ENCODE results near the gene TACC3.
A peak's percentile ranks its signal among the peaks of the same experiment; 100 is the strongest.

Gene TACC3

GRCh38 chr4:1711571-1712215, 9.6 kb upstream of the TACC3 start:
- Histone ChIP-seq H3K9me3 (replicated peaks; ENCODE audit: insufficient read depth, low read length) (no peaks in the 10 kb centered on the region), H3K4me3 (ENCODE audit: low read length) (peak overlapping the region; percentile 95), H3K79me2 (ENCODE audit: low read length) (peaks cover 90% of the 10 kb centered on the region), H3K4me1 (ENCODE audit: low read length) (peaks cover 13% of the 10 kb centered on the region), H3F3A (ENCODE audit: insufficient read depth, low read length) (peaks cover 16% of the 10 kb centered on the region), H3K36me3 (replicated peaks; ENCODE audit: insufficient read depth, low read length) (no peaks in the 10 kb centered on the region), H3K27me3 (replicated peaks; ENCODE audit: insufficient read depth, low read length) (no peaks in the 10 kb centered on the region), H4K20me1 (ENCODE audit: insufficient read depth, low read length) (peaks cover 34% of the 10 kb centered on the region), H2AFZ (ENCODE audit: low read length) (peak overlapping the region; percentile 16), H3K9ac (ENCODE audit: low read length) (peak overlapping the region; percentile 99), H3K4me2 (ENCODE audit: low read depth, low read length) (peak overlapping the region; percentile 74), H3K27ac (ENCODE audit: low read length) (peak overlapping the region; percentile 100; the same call in 1 of the 2 replicates), H3K9me2 (replicated peaks; ENCODE audit: insufficient read depth, low read length) (no peaks in the 10 kb centered on the region)
- TF ChIP-seq CTCF (IDR thresholded peaks at IDR 0.05; ENCODE audit: low read length) (no peak), EZH2phosphoT487 (IDR thresholded peaks at IDR 0.05; ENCODE audit: low read length) (no peak), EZH2 (optimal IDR thresholded peaks at IDR 0.05; ENCODE audit: low read depth, low read length) (no peak)
- DNase-seq, result peak; percentile 31

DNA sequence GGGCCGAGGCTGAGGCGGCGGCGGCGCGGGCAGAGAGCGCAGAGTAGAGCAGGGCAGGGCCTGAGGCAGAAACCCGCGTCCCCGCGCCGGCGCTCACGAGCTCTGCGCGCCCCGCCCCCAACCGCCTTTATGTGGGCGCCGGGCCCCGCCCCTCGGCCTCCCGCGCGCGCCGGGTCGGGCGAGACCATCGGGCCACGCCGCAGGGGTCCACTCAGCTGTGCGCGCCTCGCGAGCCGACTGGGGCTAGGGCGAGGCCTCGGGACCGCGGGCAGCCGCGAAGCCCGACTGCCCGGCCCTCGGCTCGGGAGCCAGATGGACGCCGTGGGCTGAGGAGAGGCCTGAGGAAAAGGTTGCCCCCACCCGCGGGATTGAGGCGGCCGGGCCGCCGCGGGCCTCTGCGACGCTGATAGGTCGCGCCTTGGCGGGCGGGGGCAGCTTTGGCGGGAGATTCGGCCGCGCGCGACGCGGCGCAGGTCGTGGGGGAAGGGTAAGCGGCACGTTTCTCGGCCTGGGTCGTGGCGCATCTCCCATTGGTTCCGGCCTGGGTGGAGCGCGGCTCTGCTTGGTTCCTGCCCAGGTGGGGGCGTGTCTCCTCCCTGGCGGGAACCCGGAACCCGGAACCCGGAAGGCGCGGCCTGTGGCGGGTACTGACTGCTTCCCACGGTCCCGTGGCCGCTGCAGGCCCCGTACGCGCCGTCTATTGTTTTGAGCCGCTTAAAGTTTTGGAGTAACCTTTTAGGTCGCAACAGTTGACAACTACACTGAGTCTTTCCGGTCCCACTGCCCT, 8.9 kb upstream of the TACC3 start, which contains the start of gene SLBP:
Gene SLBP (minus strand): TSS at position 104 of the 787 bp plus-strand sequence. CDS start 131 bp downstream, outside the sequence.
- Histone ChIP-seq H3K4me3 (ENCODE audit: low read length) (peak within 1 kb of the TSS; percentile 95), H4K20me1 (ENCODE audit: insufficient read depth, low read length) (peaks cover 33% of the 10 kb centered on the region), H2AFZ (ENCODE audit: low read length) (peak within 1 kb of the TSS; percentile 78), H3K79me2 (ENCODE audit: low read length) (peaks cover 93% of the 10 kb centered on the region), H3K27me3 (replicated peaks; ENCODE audit: insufficient read depth, low read length) (no peaks in the 10 kb centered on the region), H3K4me2 (ENCODE audit: low read depth, low read length) (peak within 1 kb of the TSS; percentile 85), H3K9me2 (replicated peaks; ENCODE audit: insufficient read depth, low read length) (no peaks in the 10 kb centered on the region), H3K27ac (ENCODE audit: low read length) (peak within 1 kb of the TSS; percentile 100), H3K36me3 (replicated peaks; ENCODE audit: insufficient read depth, low read length) (no peaks in the 10 kb centered on the region), H3K4me1 (ENCODE audit: low read length) (peaks cover 13% of the 10 kb centered on the region), H3K9me3 (replicated peaks; ENCODE audit: insufficient read depth, low read length) (no peaks in the 10 kb centered on the region), H3K9ac (ENCODE audit: low read length) (peak within 1 kb of the TSS; percentile 99), H3F3A (ENCODE audit: insufficient read depth, low read length) (peaks cover 16% of the 10 kb centered on the region)
- no peak for TF ChIP-seq EZH2phosphoT487 (IDR thresholded peaks at IDR 0.05; ENCODE audit: low read length)
- TF ChIP-seq EZH2 (optimal IDR thresholded peaks at IDR 0.05; ENCODE audit: low read depth, low read length), result no peak
- TF ChIP-seq CTCF (IDR thresholded peaks at IDR 0.05; ENCODE audit: low read length), result no peak
- DNase-seq, result peak; percentile 96

- DNase-seq, result no peak
- Histone ChIP-seq H3K27me3 (replicated peaks; ENCODE audit: insufficient read depth, low read length) (no peaks in the 10 kb centered on the region), H3K4me1 (ENCODE audit: low read length) (peaks cover 13% of the 10 kb centered on the region), H2AFZ (ENCODE audit: low read length) (peak overlapping the region; percentile 78; the same call in 1 of the 2 replicates), H3K79me2 (ENCODE audit: low read length) (peaks cover 93% of the 10 kb centered on the region), H3K36me3 (replicated peaks; ENCODE audit: insufficient read depth, low read length) (no peaks in the 10 kb centered on the region), H3K4me2 (ENCODE audit: low read depth, low read length) (peak overlapping the region; percentile 85), H3K4me3 (ENCODE audit: low read length) (peak overlapping the region; percentile 91), H3K9me3 (replicated peaks; ENCODE audit: insufficient read depth, low read length) (no peaks in the 10 kb centered on the region), H3F3A (ENCODE audit: insufficient read depth, low read length) (peaks cover 16% of the 10 kb centered on the region), H3K9me2 (replicated peaks; ENCODE audit: insufficient read depth, low read length) (no peaks in the 10 kb centered on the region), H3K9ac (ENCODE audit: low read length) (peak overlapping the region; percentile 99), H4K20me1 (ENCODE audit: insufficient read depth, low read length) (peaks cover 26% of the 10 kb centered on the region; the same call in 1 of the 2 replicates), H3K27ac (ENCODE audit: low read length) (peak overlapping the region; percentile 100)
- no peak for TF ChIP-seq EZH2 (optimal IDR thresholded peaks at IDR 0.05; ENCODE audit: low read depth, low read length)
- no peak for TF ChIP-seq EZH2phosphoT487 (IDR thresholded peaks at IDR 0.05; ENCODE audit: low read length)
- no peak for TF ChIP-seq CTCF (IDR thresholded peaks at IDR 0.05; ENCODE audit: low read length)
Observed at GRCh38 chr4:1713003-1713851, 8.1 kb upstream of the TACC3 start.
